ENCODE results near the gene GALNT10.
A peak's percentile ranks its signal among the peaks of the same experiment; 100 is the strongest.

Gene GALNT10

GRCh38 chr5:154179846-154180710, 10.5 kb upstream of the GALNT10 start:
- no peak for DNase-seq (ENCODE audit: low read depth in 2 of 2)

- DNase-seq (ENCODE audit: low read depth in 2 of 2): no peak
Observed at GRCh38 chr5:154181161-154181560, 9.4 kb upstream of the GALNT10 start.

- DNase-seq (ENCODE audit: low read depth in 2 of 2): no peak
Observed at GRCh38 chr5:154189256-154189818, 1.2 kb upstream of the GALNT10 start.

GRCh38 chr5:154189819-154190594, 526 bp upstream of the GALNT10 start:
- peak in 1 of 2 experiments; percentile 39 for DNase-seq (ENCODE audit: low read depth in 2 of 2)

- no peak for DNase-seq (ENCODE audit: low read depth in 2 of 2)
Observed at GRCh38 chr5:154191467-154192261, 1.1 kb downstream of the GALNT10 start.

GRCh38 chr5:154193283-154193682, 2.8 kb downstream of the GALNT10 start:
- no peak for DNase-seq (ENCODE audit: low read depth in 2 of 2)

GRCh38 chr5:154193701-154194121, 3.2 kb downstream of the GALNT10 start:
- DNase-seq (ENCODE audit: low read depth in 2 of 2): no peak

- peak in 1 of 2 experiments; percentile 28 for DNase-seq (ENCODE audit: low read depth in 2 of 2)
Observed at GRCh38 chr5:154194345-154195329, 4.1 kb downstream of the GALNT10 start.

GRCh38 chr5:154196281-154196680, 5.7 kb downstream of the GALNT10 start:
- DNase-seq (ENCODE audit: low read depth in 2 of 2): no peak

- DNase-seq (ENCODE audit: low read depth in 2 of 2): no peak
Observed at GRCh38 chr5:154196955-154197652, 6.6 kb downstream of the GALNT10 start.

- DNase-seq (ENCODE audit: low read depth in 2 of 2): no peak
Observed at GRCh38 chr5:154197801-154198491, 7.4 kb downstream of the GALNT10 start.

- no peak for DNase-seq (ENCODE audit: low read depth in 2 of 2)
Observed at GRCh38 chr5:154198611-154199230, 8.2 kb downstream of the GALNT10 start.

GRCh38 chr5:154199263-154199662, 8.7 kb downstream of the GALNT10 start:
- no peak for DNase-seq (ENCODE audit: low read depth in 2 of 2)

GRCh38 chr5:154199671-154200220, 9.2 kb downstream of the GALNT10 start:
- DNase-seq (ENCODE audit: low read depth in 2 of 2): no peak

- DNase-seq (ENCODE audit: low read depth in 2 of 2): no peak
Observed at GRCh38 chr5:154200221-154200620, 9.7 kb downstream of the GALNT10 start.

- DNase-seq (ENCODE audit: low read depth in 2 of 2): no peak
Observed at GRCh38 chr5:154201108-154201769, 10.7 kb downstream of the GALNT10 start.

GRCh38 chr5:154202379-154203260, 12.1 kb downstream of the GALNT10 start:
- no peak for DNase-seq (ENCODE audit: low read depth in 2 of 2)
